Naive B cell (primary cell): Measurements from ENCODE around the gene SMIM41. TPM values are rescaled to one million over a fixed set of nuclear protein-coding genes. Genes with fewer than 3 reads are reported as not detected.

Source experiments
- polyA plus RNA-seq, 6 donors: library from polyadenylated mRNA; unstranded; fragments of 300-500 nt; fragmentation: Illumina TruSeq; gene quantifications; one replicate each; pipeline ENCODE4 v1.2.3, GENCODE V29; 2021; ENCODE audit warnings: low read depth in 6 of 6

Gene SMIM41
- polyA plus RNA-seq, 6 donors from 2014 or later = not detected

Other genes with a start within 250 kb of the SMIM41 start
- gene FIGNL2, start 231.0 kb upstream of the SMIM41 start, polyA plus RNA-seq = under 1 TPM in 2 of 6 donors, not detected in 4; 0.06 to 0.11 TPM
- gene ANKRD33, start 191.6 kb upstream of the SMIM41 start, polyA plus RNA-seq = not detected
- gene ACVRL1, start 172.2 kb upstream of the SMIM41 start, polyA plus RNA-seq = not detected
- 1 to 10 TPM in 1 of 6 donors, under 1 TPM in 4, not detected in 1; 0.43 to 1.1 (median 0.51) TPM for gene ACVR1B, start 128.0 kb upstream of the SMIM41 start, polyA plus RNA-seq
- gene TAMALIN, start 72.8 kb upstream of the SMIM41 start, polyA plus RNA-seq = 10 to 100 TPM in 5 of 6 donors, 1 to 10 TPM in 1; 2.9 to 28.7 (median 16.9) TPM
- 10 to 100 TPM in 4 of 6 donors, 1 to 10 TPM in 2; 6.7 to 24.9 (median 12.6) TPM for gene NR4A1, start 28.3 kb upstream of the SMIM41 start, polyA plus RNA-seq
- gene ATG101, start 9.7 kb upstream of the SMIM41 start, polyA plus RNA-seq = 10 to 100 TPM; 20.1 to 35.5 (median 24.4) TPM
- gene KRT80, start 112.3 kb downstream of the SMIM41 start, polyA plus RNA-seq = not detected
- gene KRT7, start 153.5 kb downstream of the SMIM41 start, polyA plus RNA-seq = not detected
- gene KRT86, start 194.9 kb downstream of the SMIM41 start, polyA plus RNA-seq = not detected
- gene KRT81, start 211.8 kb downstream of the SMIM41 start, polyA plus RNA-seq = not detected
- gene KRT83, start 241.7 kb downstream of the SMIM41 start, polyA plus RNA-seq = not detected